GM19395 (cell line): ENCODE data around the gene TMEM117.

Experiments used
- ATAC-seq: cut with Tn5 transposase; IDR thresholded peaks from one replicate; pipeline ENCODE4 v1.9.1; 2021; ENCODE audit warnings: mild to moderate bottlenecking, moderate library complexity; ENCODE audit not compliant: unreplicated experiment

TMEM117 gene

DNA sequence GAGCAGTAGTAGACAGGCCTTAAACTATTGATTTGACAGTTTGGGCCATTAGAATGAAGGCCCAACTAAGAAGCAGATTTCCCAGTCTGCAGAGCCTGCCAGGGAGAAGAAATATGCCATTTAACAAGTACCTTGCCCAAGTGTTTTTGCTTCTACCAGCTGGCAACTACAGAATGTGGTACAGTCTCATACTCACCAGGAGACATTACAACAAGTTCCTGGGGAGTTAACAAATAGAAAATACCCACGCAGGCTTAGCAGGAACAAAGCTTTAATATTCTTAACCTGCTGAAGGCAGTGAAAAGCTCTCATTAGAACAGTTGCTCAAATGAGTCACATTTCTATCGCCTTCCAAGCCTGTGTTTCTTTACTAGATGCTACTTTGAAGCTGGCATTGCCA, 241.0 kb downstream of the TMEM117 start:
- ATAC-seq, result no peak

DNA sequence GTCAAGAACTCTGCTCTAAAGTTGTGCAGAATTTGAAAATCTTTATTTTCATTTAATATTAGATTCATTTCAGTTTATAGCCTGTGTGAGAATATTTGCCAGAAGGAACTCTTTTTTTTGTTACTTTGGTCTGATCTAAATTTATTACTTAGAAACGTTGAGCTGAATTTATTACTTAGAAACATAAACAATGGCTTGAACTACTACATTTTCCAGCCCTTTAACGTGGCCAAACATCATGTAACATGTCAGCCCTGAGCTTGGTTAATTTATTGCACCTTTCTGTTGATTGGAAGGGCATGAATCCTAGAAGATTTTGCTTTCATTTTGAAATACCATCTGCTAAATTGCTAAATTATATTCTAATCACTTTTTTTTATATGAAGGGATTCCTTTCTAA, 241.4 kb downstream of the TMEM117 start:
- no peak for ATAC-seq

DNA sequence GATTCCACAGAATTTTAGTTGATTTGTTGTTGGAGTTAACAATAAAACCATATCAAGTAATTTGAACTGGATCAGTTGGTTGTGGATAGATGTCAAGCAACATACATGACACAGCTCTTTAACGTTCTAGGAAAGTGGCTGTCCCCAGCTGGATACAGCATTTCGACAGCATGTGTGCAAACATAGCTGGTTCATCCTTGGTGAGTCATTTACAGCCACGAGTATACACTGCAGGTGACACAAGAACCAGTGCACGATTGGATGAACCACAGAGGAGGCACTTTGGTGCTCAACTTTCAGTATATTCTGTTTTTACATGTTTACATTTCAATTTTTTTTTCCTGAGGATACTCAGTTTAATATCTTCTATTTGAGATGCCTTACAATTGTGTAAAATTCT, 242.4 kb downstream of the TMEM117 start:
- no peak for ATAC-seq

DNA sequence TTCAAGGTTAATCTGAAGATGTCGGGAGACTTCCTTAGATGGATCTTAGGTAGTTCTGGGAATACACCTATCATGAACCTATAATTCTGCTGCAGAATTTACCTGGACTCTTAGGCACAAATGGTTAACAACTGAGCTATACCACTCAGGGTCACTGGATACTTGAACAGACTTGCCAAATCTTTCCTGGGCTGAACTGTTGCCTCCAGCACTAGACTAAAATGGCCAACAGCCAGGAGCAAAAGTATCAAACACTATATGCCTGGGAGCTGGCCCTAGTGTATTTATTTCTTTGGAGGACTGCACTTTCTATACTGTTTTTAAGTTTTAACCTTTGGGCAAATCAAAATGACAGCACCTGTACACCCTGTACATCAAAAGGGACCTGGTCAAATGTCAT, 252.8 kb downstream of the TMEM117 start:
- ATAC-seq, result no peak

GRCh38 chr12:44091948-44092606, 256.2 kb downstream of the TMEM117 start:
- ATAC-seq, result no peak

DNA sequence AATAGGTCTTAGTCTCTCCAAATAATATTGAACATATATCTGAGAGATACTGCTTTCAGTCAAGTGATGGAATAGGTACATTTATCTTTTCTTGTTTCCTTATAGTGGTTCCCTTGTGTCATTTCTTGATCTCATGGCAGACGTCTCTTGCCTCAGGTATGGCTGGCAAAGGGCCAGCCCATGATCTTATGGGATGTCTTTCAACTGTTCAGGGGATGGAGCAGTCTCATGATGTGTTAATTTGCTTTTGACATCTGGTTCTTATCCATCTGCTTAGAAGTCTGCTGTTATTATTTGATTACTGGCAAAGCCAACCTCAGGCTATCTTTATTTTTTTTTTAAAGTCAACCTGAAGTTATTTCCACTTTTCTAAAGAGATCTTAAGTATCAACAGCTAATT, 262.9 kb downstream of the TMEM117 start:
- ATAC-seq, result no peak

DNA sequence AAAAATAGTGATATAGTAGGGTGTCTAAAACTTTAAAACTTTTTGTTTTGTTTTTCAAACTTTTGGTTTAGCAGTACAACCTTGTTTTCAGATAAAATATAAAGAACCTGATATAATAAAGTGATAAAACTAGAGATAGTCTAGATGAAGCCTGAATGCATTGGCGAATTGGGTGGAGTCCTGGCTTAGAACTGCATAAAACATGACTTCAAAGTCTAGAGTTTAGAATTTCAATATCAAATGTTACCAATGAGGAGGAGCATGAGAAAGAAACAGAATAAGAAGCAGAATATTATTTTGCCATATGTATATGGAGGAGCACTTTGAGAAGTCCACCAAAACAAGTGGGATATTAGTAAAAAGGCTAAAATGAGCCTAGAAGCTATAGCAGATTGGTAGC, 263.6 kb downstream of the TMEM117 start:
- no peak for ATAC-seq

DNA sequence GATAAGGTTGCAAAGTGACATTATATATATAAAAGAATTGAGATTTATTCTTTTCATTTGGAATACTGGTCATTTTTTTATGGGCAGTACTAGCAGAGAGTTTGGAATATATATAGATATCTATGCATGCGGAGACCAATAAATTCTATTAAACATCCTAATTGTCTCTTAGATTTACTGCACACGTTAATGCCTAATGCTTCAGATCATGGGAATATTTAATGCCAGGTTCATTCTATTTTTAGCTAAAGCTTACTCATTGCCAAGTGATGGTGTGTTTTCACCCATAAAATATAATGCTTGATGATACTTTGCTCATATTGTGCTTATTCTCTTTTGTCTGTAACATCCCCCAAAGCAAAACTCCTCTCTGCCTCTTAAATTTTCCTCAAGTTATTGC, 264.4 kb downstream of the TMEM117 start:
- no peak for ATAC-seq

- no peak for ATAC-seq
Observed at GRCh38 chr12:44101475-44101874, 265.6 kb downstream of the TMEM117 start.

- ATAC-seq, result no peak
Observed at GRCh38 chr12:44114906-44115305, 279.0 kb downstream of the TMEM117 start.

DNA sequence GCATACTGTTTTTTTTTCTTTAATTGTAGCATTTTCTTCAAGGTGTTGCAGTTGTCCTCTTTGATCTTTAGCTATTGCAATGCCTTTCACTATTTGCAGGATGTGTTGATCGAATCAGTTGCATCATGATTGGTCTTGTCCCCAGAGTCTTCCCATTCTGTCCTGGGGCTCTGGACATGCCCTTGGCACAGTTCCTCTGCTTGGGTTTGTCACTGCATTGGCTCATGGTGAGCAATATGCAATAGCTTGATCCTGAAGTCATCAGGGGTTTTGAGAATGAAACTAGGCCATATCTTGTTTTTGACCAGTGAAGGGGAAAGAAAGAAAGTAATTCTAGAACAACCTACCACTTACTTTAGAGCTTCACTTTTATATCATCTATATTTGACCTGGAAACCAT, 281.5 kb downstream of the TMEM117 start:
- ATAC-seq, result no peak

DNA sequence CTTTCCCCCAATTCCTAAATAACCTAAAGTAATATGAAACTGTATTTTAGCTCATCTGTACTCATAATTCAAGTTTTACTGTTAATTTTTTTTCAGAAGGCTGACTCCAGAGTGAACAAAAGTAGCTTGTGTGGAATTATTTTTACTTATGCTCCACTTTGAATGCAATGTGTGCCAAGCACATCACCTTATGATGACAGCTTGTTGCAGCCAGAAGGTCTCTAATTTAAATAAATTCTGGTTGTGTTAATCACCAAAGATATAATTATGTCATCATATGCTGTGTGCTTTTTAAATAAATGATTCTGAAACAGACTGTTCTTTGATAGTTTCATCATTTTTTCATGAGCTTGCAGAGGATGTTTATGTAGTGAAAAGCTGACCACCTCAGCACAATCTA, 283.1 kb downstream of the TMEM117 start:
- no peak for ATAC-seq

DNA sequence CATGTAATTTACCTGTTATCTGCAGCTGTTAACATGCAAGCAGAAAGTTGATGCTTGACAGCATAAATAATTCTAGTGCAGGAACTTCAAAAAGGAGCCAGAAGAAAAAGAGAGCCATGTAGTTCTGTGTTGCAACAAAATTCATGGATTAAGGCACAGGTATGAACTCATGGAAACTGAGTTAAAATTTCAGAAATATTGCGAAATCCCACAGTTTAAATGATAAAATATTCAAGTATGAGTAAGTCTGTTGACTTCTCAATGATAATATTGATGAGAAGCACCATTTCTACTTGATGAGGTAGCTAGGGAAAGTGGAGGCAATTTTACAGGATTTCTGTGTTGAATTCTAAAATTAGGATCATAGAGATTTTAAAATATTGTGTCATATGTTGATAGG, 290.9 kb downstream of the TMEM117 start:
- ATAC-seq, result no peak

DNA sequence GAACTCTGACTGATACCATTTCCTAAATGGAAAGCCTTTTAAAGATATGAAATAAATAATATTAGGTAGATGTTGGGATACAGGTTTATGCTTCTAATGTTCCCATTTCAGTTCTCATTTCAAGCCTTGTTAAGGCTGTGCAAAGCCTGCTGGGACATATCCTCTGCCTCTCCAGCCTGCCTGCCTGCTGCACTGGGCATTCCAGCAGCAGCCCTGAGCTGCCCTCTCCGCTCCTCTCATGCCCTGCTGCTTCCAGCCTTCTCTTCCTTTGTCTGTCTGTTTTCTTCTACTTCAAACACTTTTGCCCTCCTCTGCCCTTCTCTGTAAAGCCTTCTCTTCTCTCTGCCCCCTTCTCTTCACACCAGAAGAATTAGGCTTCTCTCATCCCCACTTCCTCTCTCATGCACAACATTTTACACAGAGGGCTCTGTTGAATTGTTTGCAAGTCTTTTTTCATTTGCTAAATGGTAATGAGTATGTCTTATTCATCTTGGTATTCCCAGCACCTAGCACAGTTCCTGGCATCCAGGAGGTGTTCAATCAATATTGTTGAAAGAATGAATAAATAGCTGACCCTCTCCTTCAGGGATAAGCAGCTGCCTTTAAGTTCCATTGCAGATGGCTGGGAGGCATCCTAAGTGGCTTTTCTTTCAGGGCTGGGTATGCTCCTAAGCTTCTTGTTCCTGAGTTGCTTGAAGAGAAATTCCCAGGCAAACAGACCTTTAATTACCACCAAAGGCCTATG, 292.3 kb downstream of the TMEM117 start:
- ATAC-seq, result no peak

- no peak for ATAC-seq
Observed at GRCh38 chr12:44143175-44143574, 307.3 kb downstream of the TMEM117 start.

DNA sequence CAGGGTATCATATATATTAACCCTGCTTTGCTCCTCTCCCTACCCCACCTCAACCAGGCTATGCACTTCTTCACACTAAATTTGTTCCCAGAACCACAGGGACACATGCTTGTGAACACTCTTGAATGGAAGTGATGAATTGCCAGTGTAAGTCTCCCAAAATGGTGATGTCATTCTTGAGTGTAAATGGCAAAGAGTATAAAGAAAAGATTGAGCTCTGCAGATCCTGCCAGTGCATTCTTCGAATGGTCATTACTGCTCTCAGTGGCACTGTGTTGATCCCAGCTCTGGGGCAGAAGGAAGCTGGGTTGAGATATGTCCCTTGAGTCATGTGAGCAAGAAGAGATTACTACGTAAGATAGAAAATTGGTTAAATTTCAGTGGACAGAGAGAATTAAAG, 313.1 kb downstream of the TMEM117 start:
- no peak for ATAC-seq

GRCh38 chr12:44154128-44154527, 318.2 kb downstream of the TMEM117 start:
- ATAC-seq, result no peak

GRCh38 chr12:44155358-44155757, 319.5 kb downstream of the TMEM117 start:
- no peak for ATAC-seq

DNA sequence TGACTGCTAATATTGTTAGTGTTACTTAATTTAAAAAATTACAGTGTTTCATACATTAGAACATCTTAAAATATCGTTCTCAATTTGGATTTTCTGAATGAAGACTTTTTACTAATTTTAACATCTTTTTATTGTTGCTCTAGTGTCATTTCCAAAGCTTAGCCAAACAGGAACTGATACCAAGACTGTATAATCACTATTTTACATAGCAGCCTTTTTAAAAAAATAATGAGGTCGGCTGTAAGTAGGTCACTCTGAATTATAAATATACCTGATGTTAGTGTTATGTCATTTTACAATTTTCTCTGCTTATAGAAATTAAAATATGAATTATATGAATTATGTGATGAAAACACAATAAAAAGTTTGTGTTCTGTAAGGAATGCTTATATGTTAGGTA, 321.5 kb downstream of the TMEM117 start:
- peak; percentile 92 for ATAC-seq

DNA sequence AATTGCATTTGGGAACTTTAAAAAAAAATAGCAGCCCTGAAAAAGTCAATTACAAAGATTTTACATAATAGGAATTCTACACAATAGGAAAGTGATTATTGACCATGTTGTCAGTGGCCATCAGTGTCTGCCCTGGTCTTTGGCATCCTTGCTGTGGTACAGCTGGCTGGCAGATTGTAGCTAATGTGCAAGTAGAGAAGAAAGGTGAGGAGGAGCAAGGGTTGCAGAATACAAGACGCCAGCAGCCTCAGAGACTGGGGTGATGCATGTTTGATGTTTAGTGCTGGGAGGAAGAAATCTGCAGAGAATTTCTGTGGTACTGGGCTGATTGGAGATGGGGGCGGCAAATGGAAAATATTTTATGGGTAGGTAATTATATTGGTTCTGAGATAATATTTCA, 322.9 kb downstream of the TMEM117 start:
- ATAC-seq, result no peak

DNA sequence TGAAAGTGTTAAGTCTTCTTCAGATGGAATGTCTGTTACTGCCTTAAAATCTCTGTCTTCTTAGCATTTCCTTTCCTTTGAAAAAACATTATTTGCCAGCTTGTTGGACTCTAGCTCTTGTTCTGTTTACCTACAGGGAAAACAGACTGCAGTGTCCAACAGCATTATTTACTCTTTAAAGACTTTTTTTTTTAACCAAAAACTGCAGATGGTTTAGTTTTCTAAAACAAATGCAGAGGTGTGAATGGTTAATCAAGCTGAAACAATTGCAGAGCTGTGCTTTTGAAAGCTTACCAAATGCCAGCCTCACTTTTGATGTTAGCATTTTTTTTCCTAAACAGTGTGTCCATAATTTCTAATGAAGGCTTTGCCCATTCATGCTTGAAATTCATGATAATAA, 323.3 kb downstream of the TMEM117 start:
- ATAC-seq, result no peak

- ATAC-seq, result no peak
Observed at GRCh38 chr12:44159862-44160261, 324.0 kb downstream of the TMEM117 start.

- ATAC-seq, result no peak
Observed at GRCh38 chr12:44162961-44163360, 327.1 kb downstream of the TMEM117 start.
